GM21786 (cell line): Measurements from ENCODE around the gene LSG1.

Source experiments
- ATAC-seq: cut with Tn5 transposase; IDR thresholded peaks from one replicate; pipeline ENCODE4 v1.9.1; 2021; ENCODE audit not compliant: unreplicated experiment

LSG1 gene

GRCh38 chr3:194687638-194688199 lies 15.7 kb upstream of the LSG1 start:
- ATAC-seq = peak; percentile 23

GRCh38 chr3:194686816-194687637 lies 15.0 kb upstream of the LSG1 start:
- ATAC-seq = no peak

- no peak for ATAC-seq
These were observed 14.4 kb upstream of the LSG1 start for GRCh38 chr3:194686414-194686815.

- ATAC-seq = no peak
These were observed 13.9 kb upstream of the LSG1 start, which contains the start of gene FAM43A for GRCh38 chr3:194685718-194686413. TSS of gene FAM43A (plus strand) at chr3:194685883. CDS start at chr3:194686827, 944 bp downstream.

GRCh38 chr3:194685065-194685717 lies 13.2 kb upstream of the LSG1 start:
- ATAC-seq = no peak

- ATAC-seq = no peak
These were observed 11.4 kb upstream of the LSG1 start for GRCh38 chr3:194683380-194683779.

- ATAC-seq = peak; percentile 48
These were observed 10.8 kb upstream of the LSG1 start for GRCh38 chr3:194682694-194683310.

- no peak for ATAC-seq
These were observed 10.2 kb upstream of the LSG1 start for GRCh38 chr3:194682189-194682693.

GRCh38 chr3:194680888-194681615 lies 9.1 kb upstream of the LSG1 start:
- ATAC-seq = no peak

GRCh38 chr3:194676471-194676870 lies 4.5 kb upstream of the LSG1 start:
- ATAC-seq = no peak

- ATAC-seq = no peak
These were observed 3.7 kb upstream of the LSG1 start for GRCh38 chr3:194675680-194676079.

- no peak for ATAC-seq
These were observed 3.2 kb upstream of the LSG1 start for GRCh38 chr3:194675081-194675640.

GRCh38 chr3:194673761-194674160 lies 1.8 kb upstream of the LSG1 start:
- no peak for ATAC-seq

- ATAC-seq = no peak
These were observed 885 bp upstream of the LSG1 start for GRCh38 chr3:194672876-194673275.

- ATAC-seq = no peak
These were observed 486 bp downstream of the LSG1 start for GRCh38 chr3:194671511-194671899.

GRCh38 chr3:194667363-194667762 lies 4.6 kb downstream of the LSG1 start:
- no peak for ATAC-seq

GRCh38 chr3:194664857-194665256 lies 7.1 kb downstream of the LSG1 start:
- no peak for ATAC-seq

- no peak for ATAC-seq
These were observed 10.0 kb downstream of the LSG1 start for GRCh38 chr3:194661946-194662345.

GRCh38 chr3:194661374-194661773 lies 10.6 kb downstream of the LSG1 start:
- ATAC-seq = no peak

- no peak for ATAC-seq
These were observed 12.2 kb downstream of the LSG1 start for GRCh38 chr3:194659778-194660177.
